ENCODE measurements around the gene UNC80. TPM values are rescaled to one million over a fixed set of nuclear protein-coding genes. Genes with fewer than 3 reads are reported as not detected.
A peak's percentile ranks its signal among the peaks of the same experiment; 100 is the strongest.

The UNC80 gene
- total RNA-seq, 2 donors from 2014 or later = 3.6 to 8.6 TPM

- Histone ChIP-seq H3K4me3 (no peak overlapping the region), H3K27ac (no peak overlapping the region), H3K4me1 (replicated peaks) (no peaks in the 10 kb centered on the region), H3K27me3 (replicated peaks; ENCODE audit: insufficient read depth) (no peaks in the 10 kb centered on the region), H3K9me3 (no peaks in the 10 kb centered on the region), H3K36me3 (no peaks in the 10 kb centered on the region)
- TF ChIP-seq POLR2A (IDR thresholded peaks at IDR 0.05) = no peak
- peak in 3 of 4 experiments; percentile 38 to 48 (median 40) for TF ChIP-seq CTCF (IDR thresholded peaks at IDR 0.05)
- intact Hi-C loops (cut with DNase I) = no loop called here
- 41% methylated on average over 4 of the region's 4 CpGs for WGBS
- DNase-seq (ENCODE audit: low spot score) = peak; percentile 17
These were observed 189.3 kb downstream of the UNC80 start for GRCh38 chr2:209960676-209961630.

- no peaks in the 10 kb centered on the region for H3K4me1 ChIP-seq (replicated peaks)
- no peaks in the 10 kb centered on the region for H3K9me3 ChIP-seq
- no peak overlapping the region for H3K27ac ChIP-seq
- H3K4me3 ChIP-seq = no peak overlapping the region
- H3K36me3 ChIP-seq = no peaks in the 10 kb centered on the region
- no peaks in the 10 kb centered on the region for H3K27me3 ChIP-seq (replicated peaks; ENCODE audit: insufficient read depth)
- no peak for DNase-seq (ENCODE audit: low spot score)
- intact Hi-C loops (cut with DNase I) = no loop called here
- TF ChIP-seq POLR2AphosphoS5 (IDR thresholded peaks at IDR 0.05) (no peak), POLR2A (IDR thresholded peaks at IDR 0.05) (no peak), CTCF (IDR thresholded peaks at IDR 0.05) (no peak)
- 88% methylated on average over 2 of the region's 2 CpGs for WGBS
These were observed 194.1 kb downstream of the UNC80 start for GRCh38 chr2:209965723-209966122.

- TF ChIP-seq CTCF (IDR thresholded peaks at IDR 0.05) (no peak), POLR2A (IDR thresholded peaks at IDR 0.05) (no peak), POLR2AphosphoS5 (IDR thresholded peaks at IDR 0.05) (no peak)
- H3K27ac ChIP-seq = no peak overlapping the region
- intact Hi-C loops (cut with DNase I) = loop anchor here (10.0 kb wide), 1 partner anchor 425 kb away; no protein-coding TSS in a partner anchor
- no peak for DNase-seq (ENCODE audit: low spot score)
- no peaks in the 10 kb centered on the region for H3K9me3 ChIP-seq
- H3K4me3 ChIP-seq = no peak overlapping the region
- no peaks in the 10 kb centered on the region for H3K36me3 ChIP-seq
- no peaks in the 10 kb centered on the region for H3K27me3 ChIP-seq (replicated peaks; ENCODE audit: insufficient read depth)
- no peaks in the 10 kb centered on the region for H3K4me1 ChIP-seq (replicated peaks)
- 94% methylated on average over 4 of the region's 4 CpGs for WGBS
These were observed 198.1 kb downstream of the UNC80 start for GRCh38 chr2:209969692-209970091.

GRCh38 chr2:209970271-209970670, 198.6 kb downstream of the UNC80 start:
- 74% methylated on average over 2 of the region's 2 CpGs for WGBS
- no peaks in the 10 kb centered on the region for H3K36me3 ChIP-seq
- H3K9me3 ChIP-seq = no peaks in the 10 kb centered on the region
- H3K4me3 ChIP-seq = no peak overlapping the region
- intact Hi-C loops (cut with DNase I) = loop anchor here (10.0 kb wide), 1 partner anchor 425 kb away; no protein-coding TSS in a partner anchor
- no peak overlapping the region for H3K27ac ChIP-seq
- H3K27me3 ChIP-seq (replicated peaks; ENCODE audit: insufficient read depth) = no peaks in the 10 kb centered on the region
- H3K4me1 ChIP-seq (replicated peaks) = no peaks in the 10 kb centered on the region
- DNase-seq (ENCODE audit: low spot score) = no peak
- TF ChIP-seq POLR2AphosphoS5 (IDR thresholded peaks at IDR 0.05) (no peak), CTCF (IDR thresholded peaks at IDR 0.05) (no peak), POLR2A (IDR thresholded peaks at IDR 0.05) (no peak)

Data from prostate gland (tissue), 2 donors.